OCI-LY3 (cell line): ENCODE results near the gene SUPT3H.
"Not testable (repeated sequence)": the region's sequence is repeated elsewhere in the genome, so short reads cannot be mapped to it uniquely, and the experiment has no call there.

Experiments
- H2AFZ ChIP-seq: fragments of 200-600, 300-600 bp; shearing (Covaris generic); 2 replicates; pipeline ENCODE4 v1.6.0; 2014; ENCODE audit warnings: antibody characterized with exemption, low read depth, low read length
- H3K27ac ChIP-seq: fragments of 200-600, 300-600 bp; sonication (generic); 2 replicates; pipeline ENCODE4 v1.5.1; 2014; ENCODE audit warnings: mild to moderate bottlenecking, low read length, moderate library complexity, mixed read lengths
- H3K27me3 ChIP-seq: fragments of 200-600, 300-600 bp; sonication (generic); 2 replicates; pipeline ENCODE4 v1.6.1; 2014; ENCODE audit warnings: low read depth, low read length, mixed read lengths
- H3K36me3 ChIP-seq: fragments of 200-600, 300-600 bp; sonication (generic); replicated peaks from 2 replicates; pipeline ENCODE3; 2014; ENCODE audit warnings: low read depth, low read length, mixed read lengths
- H3K4me1 ChIP-seq: fragments of 300-600, 200-600 bp; sonication (generic); 2 replicates; pipeline ENCODE4 v1.6.1; 2014; ENCODE audit warnings: low read length, mixed read lengths
- H3K4me2 ChIP-seq: fragments of 200-600, 300-600 bp; sonication (generic); 2 replicates; pipeline ENCODE4 v1.6.1; 2014; ENCODE audit warnings: low read length, mixed read lengths
- H3K4me3 ChIP-seq: fragments of 300-600, 200-600 bp; sonication (generic); 2 replicates; pipeline ENCODE4 v1.5.1; 2014; ENCODE audit warnings: antibody characterized with exemption, mild to moderate bottlenecking, low read length, moderate library complexity
- H3K79me2 ChIP-seq: fragments of 300-600, 200-600 bp; shearing (Covaris generic); 2 replicates; pipeline ENCODE4 v1.6.1; 2014; ENCODE audit warnings: mild to moderate bottlenecking, low read length, mixed read lengths
- H3K9ac ChIP-seq: fragments of 300-600, 200-600 bp; shearing (Covaris generic); 2 replicates; pipeline ENCODE4 v1.6.0; 2014; ENCODE audit warnings: mild to moderate bottlenecking, low read length, moderate library complexity
- H3K9me3 ChIP-seq: fragments of 200-600, 300-600 bp; shearing (Covaris generic); 2 replicates; pipeline ENCODE4 v1.6.1; 2014; ENCODE audit warnings: low read length, mixed read lengths; ENCODE audit not compliant: insufficient read depth
- H4K20me1 ChIP-seq: fragments of 200-600, 300-600 bp; sonication (generic); 2 replicates; pipeline ENCODE4 v1.6.1; 2016; ENCODE audit warnings: low read length, mixed read lengths; ENCODE audit not compliant: insufficient read depth
- EZH2phosphoT487 ChIP-seq: fragments of 200-600 bp; shearing (Covaris generic); IDR thresholded peaks from 2 replicates; pipeline ENCODE4 v1.6.1; 2018; ENCODE audit warnings: antibody characterized with exemption, mixed run types, low read depth
- TF ChIP-seq, protein P1 (sequence below): fragments of 200-600, 300-600 bp; sonication (generic); IDR thresholded peaks from 2 replicates; pipeline ENCODE4 v1.5.1; 2014; ENCODE audit warnings: antibody characterized with exemption, low read length, low read depth

The SUPT3H gene

DNA sequence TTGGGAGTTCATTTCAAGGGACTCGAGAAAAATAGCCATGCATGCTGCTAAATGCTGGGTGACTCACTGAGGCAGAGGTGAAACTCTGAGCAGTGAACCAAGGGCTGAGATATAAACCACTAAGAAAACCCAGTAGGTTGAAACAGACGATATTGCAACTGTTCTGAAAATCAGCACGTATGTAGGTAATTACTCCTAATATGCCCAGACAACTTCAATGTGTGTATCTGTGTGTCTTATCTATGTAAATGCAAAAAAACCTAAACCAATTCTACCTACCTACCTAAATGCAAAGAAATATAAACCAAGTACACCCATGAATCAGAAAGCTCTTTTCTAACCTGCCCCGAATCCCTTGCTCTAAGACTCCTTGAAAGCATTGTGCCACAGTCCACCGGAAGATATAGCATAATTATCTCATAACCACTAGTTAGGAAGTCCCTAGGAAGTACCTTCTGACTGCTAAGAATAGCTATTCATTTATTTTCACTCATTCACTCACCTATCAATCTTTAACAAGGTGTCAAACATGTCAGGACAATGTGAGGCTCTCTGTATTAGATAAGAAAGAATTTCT, 508.3 kb downstream of the SUPT3H start:
- H3K79me2 ChIP-seq: no peaks in the 10 kb centered on the region
- peak overlapping the region; percentile 55 for H3K4me2 ChIP-seq
- TF ChIP-seq EZH2phosphoT487: no peak
- TF ChIP-seq, protein P1, sequence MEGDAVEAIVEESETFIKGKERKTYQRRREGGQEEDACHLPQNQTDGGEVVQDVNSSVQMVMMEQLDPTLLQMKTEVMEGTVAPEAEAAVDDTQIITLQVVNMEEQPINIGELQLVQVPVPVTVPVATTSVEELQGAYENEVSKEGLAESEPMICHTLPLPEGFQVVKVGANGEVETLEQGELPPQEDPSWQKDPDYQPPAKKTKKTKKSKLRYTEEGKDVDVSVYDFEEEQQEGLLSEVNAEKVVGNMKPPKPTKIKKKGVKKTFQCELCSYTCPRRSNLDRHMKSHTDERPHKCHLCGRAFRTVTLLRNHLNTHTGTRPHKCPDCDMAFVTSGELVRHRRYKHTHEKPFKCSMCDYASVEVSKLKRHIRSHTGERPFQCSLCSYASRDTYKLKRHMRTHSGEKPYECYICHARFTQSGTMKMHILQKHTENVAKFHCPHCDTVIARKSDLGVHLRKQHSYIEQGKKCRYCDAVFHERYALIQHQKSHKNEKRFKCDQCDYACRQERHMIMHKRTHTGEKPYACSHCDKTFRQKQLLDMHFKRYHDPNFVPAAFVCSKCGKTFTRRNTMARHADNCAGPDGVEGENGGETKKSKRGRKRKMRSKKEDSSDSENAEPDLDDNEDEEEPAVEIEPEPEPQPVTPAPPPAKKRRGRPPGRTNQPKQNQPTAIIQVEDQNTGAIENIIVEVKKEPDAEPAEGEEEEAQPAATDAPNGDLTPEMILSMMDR: no peak
- peaks cover 37% of the 10 kb centered on the region for H3K4me1 ChIP-seq
- peaks cover 5% of the 10 kb centered on the region for H3K36me3 ChIP-seq
- H3K4me3 ChIP-seq: peak overlapping the region; percentile 33
- H3K9ac ChIP-seq: no peak overlapping the region
- H2AFZ ChIP-seq: no peak overlapping the region
- H3K27me3 ChIP-seq: peaks cover 12% of the 10 kb centered on the region; the same call in 1 of the 2 replicates
- H3K9me3 ChIP-seq: 0 out of 2 replicates have a peak, but pooled peaks cover 8% of the 10 kb centered on the region
- no peak overlapping the region for H3K27ac ChIP-seq
- H4K20me1 ChIP-seq: no peaks in the 10 kb centered on the region

DNA sequence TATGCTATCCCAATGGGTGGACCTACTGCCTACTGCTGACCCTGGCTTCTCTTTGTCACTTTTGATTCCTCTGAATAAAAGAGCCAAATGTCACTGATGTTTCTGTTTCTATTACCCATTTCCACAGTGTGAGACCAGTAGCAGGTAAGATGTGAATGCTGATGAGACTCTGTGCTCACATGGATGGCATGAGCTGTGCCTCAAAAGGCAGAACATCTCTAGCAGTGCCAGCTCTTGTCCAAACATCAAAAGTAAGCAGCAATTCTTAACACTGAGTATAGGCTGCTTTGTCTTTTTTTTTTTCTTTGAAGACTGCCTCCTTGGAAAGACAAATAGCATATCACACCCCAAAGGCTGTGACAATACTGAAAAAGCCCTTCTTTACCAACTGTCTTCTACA, 508.8 kb downstream of the SUPT3H start:
- no peaks in the 10 kb centered on the region for H3K79me2 ChIP-seq

DNA sequence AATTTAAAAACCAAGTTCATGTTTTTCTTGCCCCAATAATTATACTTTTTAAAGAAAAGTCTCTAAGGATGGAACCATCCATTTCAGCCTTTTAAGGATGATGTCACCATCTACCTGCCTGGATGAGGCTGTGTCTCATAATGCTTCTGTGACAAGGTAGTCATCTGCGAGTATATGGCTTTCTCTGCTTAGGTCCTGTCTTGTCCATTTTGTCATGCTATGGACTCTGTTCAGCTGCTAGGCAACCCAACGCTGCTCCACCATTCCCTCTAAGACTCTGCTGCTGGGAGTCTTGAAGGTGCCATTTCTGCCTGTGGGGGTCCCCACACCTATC, 509.4 kb downstream of the SUPT3H start:
- no peaks in the 10 kb centered on the region for H4K20me1 ChIP-seq
- no peak overlapping the region for H2AFZ ChIP-seq
- H3K4me2 ChIP-seq: peak overlapping the region; percentile 55
- peak overlapping the region; percentile 17; the same call in 1 of the 2 replicates for H3K27ac ChIP-seq
- H3K27me3 ChIP-seq: peaks cover 12% of the 10 kb centered on the region; the same call in 1 of the 2 replicates
- H3K4me1 ChIP-seq: peaks cover 37% of the 10 kb centered on the region
- TF ChIP-seq, protein P1: peak; percentile 28; the same call in 1 of the 2 replicates
- no peak for TF ChIP-seq EZH2phosphoT487
- no peaks in the 10 kb centered on the region for H3K79me2 ChIP-seq
- no peak overlapping the region; the same call in 1 of the 2 replicates for H3K9ac ChIP-seq
- H3K36me3 ChIP-seq: peaks cover 5% of the 10 kb centered on the region
- H3K9me3 ChIP-seq: 0 out of 2 replicates have a peak, but pooled peaks cover 8% of the 10 kb centered on the region
- H3K4me3 ChIP-seq: peak overlapping the region; percentile 33

More for the DNA sequence above, 508.8 kb downstream of the SUPT3H start:
- Histone ChIP-seq H3K9ac (no peak overlapping the region), H2AFZ (no peak overlapping the region), H3K9me3 (0 out of 2 replicates have a peak, but pooled peaks cover 8% of the 10 kb centered on the region), H3K27me3 (peaks cover 12% of the 10 kb centered on the region; the same call in 1 of the 2 replicates), H3K4me3 (peak overlapping the region; percentile 33), H3K36me3 (peaks cover 5% of the 10 kb centered on the region), H4K20me1 (no peaks in the 10 kb centered on the region), H3K4me1 (peaks cover 37% of the 10 kb centered on the region), H3K27ac (no peak overlapping the region), H3K4me2 (peak overlapping the region; percentile 55)
- TF ChIP-seq, protein P1: no peak
- TF ChIP-seq EZH2phosphoT487: no peak

DNA sequence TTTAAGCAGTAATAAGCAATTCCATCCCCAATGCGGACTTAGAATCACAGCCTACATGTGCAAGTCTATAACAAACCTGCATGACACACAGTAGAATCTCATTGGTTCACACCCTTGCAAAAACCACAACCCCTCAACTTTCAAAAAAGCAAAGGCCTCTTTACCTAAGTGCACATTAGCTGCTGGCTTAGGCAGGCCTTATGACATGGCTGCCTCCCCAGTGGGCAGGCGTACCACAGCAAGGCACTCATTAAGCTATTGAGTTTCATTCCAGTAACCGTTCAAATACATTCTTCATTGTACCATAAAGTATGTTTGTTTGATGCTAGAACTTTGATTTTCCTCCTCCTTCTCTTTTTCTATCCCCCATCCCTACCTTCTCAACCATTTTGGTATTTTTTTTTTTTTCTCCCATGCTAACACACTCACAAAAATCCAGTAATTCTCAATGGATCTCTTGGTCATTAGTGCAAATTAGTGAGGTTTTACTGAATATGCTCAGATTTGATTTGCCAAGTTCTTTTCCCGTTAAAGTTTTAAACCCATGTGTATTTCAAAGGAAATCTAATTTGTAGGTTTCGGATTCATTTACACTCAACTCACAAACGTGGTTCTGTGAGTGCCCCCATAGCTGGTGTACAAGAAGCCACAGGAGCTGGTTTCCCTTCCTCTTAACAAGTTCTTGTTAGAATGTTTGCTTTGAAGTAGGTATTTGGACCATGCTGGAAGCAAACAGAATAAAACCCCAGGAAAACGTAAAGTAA, 510.0 kb downstream of the SUPT3H start:
- Histone ChIP-seq H2AFZ (no peak overlapping the region), H4K20me1 (no peaks in the 10 kb centered on the region), H3K9me3 (0 out of 2 replicates have a peak, but pooled peaks cover 8% of the 10 kb centered on the region), H3K36me3 (peaks cover 5% of the 10 kb centered on the region), H3K9ac (no peak overlapping the region; the same call in 1 of the 2 replicates), H3K27ac (peak overlapping the region; percentile 17; the same call in 1 of the 2 replicates), H3K4me1 (peaks cover 37% of the 10 kb centered on the region), H3K27me3 (peaks cover 12% of the 10 kb centered on the region; the same call in 1 of the 2 replicates), H3K4me3 (peak overlapping the region; percentile 33), H3K4me2 (peak overlapping the region; percentile 55), H3K79me2 (no peaks in the 10 kb centered on the region)
- TF ChIP-seq, protein P1: no peak
- TF ChIP-seq EZH2phosphoT487: peak; percentile 73

DNA sequence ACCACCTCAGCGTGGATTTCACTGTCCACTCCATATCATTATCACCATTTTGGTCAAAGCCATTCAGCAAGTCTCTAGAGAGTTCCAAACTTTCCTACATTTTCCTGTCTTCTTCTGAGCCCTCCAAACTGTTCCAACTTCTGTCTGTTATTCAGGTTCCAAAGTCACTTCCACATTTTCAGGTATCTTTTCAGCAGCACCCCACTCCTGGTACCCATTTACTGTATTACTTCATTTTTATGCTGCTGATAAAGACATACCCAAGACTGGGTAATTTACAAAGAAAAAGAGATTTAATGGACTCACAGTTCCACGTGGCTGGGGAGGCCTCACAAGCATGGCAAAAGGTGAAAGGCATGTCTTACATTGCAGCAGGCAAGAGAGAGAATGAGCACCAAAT, 512.5 kb downstream of the SUPT3H start:
- H3K4me2 ChIP-seq, H3K36me3 ChIP-seq, H3K79me2 ChIP-seq, H3K27ac ChIP-seq, H3K9ac ChIP-seq, H3K4me3 ChIP-seq, H3K9me3 ChIP-seq, H2AFZ ChIP-seq, H4K20me1 ChIP-seq: not testable (repeated sequence)
- peaks cover 37% of the 10 kb centered on the region for H3K4me1 ChIP-seq
- H3K27me3 ChIP-seq: peaks cover 16% of the 10 kb centered on the region; the same call in 1 of the 2 replicates
